Fibroblast of villous mesenchyme (primary cell): Measurements from ENCODE around the gene CCL21. TPM values are rescaled to one million over a fixed set of nuclear protein-coding genes. Genes with fewer than 3 reads are reported as not detected.

ENCODE experiments used
- DNase-seq: peaks from one replicate; pipeline ENCODE4 v3.0.0-alpha.2; 2010; ENCODE audit warnings: low read depth
- H3K4me3 ChIP-seq: 2 replicates; pipeline ENCODE4 v1.5.1; 2011; ENCODE audit warnings: low read depth, mild to moderate bottlenecking, low read length
- CTCF ChIP-seq: IDR thresholded peaks from 2 replicates; pipeline ENCODE4 v1.5.1; 2012; ENCODE audit warnings: low read depth, mild to moderate bottlenecking, low read length; ENCODE audit not compliant: insufficient read depth
- total RNA-seq: library from RNA; depleted of rRNA; stranded (reverse); fragments of >200 nt; gene quantifications from 2 replicates; pipeline ENCODE4 v1.2.3, GENCODE V29; 2012

Gene CCL21
- total RNA-seq, 1 donor = not detected

DNA sequence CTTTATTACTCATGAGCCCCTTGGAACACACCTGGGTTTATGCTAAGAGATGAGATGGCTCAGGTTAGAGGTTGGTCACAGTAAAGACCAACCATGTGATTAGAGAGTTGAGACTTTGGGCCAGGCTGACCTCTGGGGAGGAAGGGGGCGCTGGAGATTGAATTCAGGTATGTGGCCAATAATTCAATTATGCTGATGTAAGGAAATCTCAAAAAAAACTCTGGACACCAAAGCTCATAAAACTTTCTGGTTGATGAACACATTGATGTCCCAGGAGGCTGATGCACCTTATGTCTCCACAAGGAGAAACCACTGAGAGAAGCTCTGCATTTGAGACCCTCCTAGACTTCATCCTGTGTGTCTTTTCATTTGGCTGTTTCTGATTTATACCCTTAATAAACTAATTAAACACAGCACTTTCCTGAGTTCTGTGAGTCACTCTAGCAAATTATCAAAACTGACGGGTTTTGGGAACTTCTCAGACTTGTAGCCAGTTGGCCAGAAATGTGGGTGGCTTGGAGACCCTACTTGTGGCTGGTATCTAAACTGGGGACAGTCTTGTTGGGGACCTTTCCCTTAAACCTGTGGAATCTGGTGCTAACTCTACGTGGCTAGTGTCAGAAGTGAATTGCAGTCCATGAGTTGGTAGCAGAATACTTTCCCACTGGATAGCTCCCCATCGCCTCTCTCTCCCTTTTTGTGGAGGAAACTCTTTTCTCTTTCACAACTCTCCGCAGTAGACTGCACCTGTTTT lies 40.0 kb downstream of the CCL21 start:
- no peak for DNase-seq
- no peak overlapping the region for H3K4me3 ChIP-seq
- TF ChIP-seq CTCF = no peak

DNA sequence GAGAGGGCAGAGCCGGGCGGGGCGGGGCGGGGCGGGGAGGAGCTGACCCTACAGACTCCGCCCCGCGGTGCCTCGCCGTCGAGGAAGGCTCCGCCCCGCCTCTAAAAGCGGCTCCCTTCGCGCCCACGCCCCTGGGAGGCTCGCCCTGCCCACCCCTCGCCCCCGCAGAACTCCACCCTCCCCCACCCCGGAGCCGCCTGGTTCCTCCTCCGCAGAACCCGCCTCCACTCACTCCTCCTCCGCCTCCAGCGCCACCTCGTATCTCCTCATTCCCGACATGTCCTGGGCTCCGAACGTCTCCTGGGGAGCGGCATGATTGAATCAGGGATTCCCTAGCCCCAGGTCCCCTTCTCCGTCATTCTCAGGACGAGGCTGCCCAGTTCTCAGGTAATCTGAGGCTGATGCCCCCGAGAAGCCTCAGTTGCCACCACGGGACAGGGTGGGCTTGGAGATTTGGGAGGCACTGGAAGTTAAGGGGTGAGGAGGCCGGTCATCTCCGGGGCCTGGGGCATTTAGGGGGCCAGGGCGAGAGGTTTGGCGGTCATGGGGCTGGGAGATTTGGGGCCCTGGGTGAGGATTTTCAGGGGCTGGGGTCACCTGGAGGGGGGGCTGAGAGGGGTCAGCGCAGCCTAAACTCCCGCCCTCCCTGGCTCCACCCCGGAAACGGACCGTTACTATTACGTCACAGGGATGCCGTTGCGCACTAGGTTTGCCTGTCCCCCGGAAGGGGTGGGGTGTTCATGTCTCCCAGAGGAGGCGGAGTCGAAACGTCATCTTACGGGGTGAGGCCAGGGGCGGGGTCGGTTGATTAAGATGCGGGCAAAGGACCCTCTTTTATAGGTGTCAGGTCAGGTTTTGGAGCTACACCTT lies 44.3 kb downstream of the CCL21 start:
- TF ChIP-seq CTCF = no peak
- peak; percentile 96 for DNase-seq
- H3K4me3 ChIP-seq = peak overlapping the region; percentile 85

DNA sequence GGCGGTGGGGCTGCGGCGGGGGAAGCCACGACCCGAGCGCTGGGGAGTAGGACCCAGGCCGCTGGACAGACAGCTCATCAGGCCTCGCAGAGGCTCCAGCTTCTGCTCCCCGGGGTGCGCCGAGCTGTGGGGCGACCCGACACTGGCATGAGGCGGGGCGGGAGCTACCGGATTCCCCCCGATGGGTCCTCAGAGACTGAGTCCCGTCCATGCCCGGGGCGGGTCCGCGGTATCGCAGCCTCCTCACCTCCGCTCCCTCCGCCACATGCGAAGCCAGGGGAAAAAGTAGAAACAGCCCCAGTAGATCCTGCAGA lies 44.9 kb downstream of the CCL21 start:
- no peak for TF ChIP-seq CTCF
- DNase-seq = no peak
- H3K4me3 ChIP-seq = peak overlapping the region; percentile 69

- peak overlapping the region; percentile 69 for H3K4me3 ChIP-seq
- peak; percentile 96 for TF ChIP-seq CTCF
- peak; percentile 76 for DNase-seq
These were observed 45.5 kb downstream of the CCL21 start for GRCh38 chr9:34664281-34665066.

DNA sequence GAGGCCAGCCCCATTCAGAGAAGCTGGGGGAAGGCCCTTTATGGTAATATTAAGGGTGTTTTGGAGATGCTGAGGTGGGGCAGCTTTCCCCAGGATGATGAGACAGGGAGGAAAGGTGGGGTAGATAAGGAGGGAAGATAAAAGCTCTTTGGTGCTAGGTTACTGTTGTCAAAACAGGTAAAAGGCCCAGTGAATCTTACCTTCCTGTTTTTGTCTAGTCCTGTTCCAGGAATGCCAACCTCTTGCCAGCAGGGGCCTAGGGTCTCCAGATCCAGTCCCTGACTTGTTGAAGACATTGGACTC lies 46.7 kb downstream of the CCL21 start:
- no peak for DNase-seq

More for the DNA sequence above, 46.7 kb downstream of the CCL21 start:
- no peak overlapping the region for H3K4me3 ChIP-seq
- TF ChIP-seq CTCF = no peak
